Neuronal stem cell (in vitro differentiated cells): ENCODE measurements around the gene PLPP3.

ENCODE experiments used
- DNase-seq: peaks from one replicate; pipeline ENCODE4 v3.0.0-alpha.2; 2013; ENCODE audit warnings: low spot score
- H2AFZ ChIP-seq: one replicate; pipeline ENCODE4 v1.6.1; 2013; ENCODE audit warnings: mild to moderate bottlenecking, low read length, inconsistent platforms
- H2AK5ac ChIP-seq: 2 replicates; pipeline ENCODE4 v1.6.1; 2013; ENCODE audit warnings: low read depth, mild to moderate bottlenecking, inconsistent platforms, low read length, moderate library complexity, mixed read lengths
- H2BK120ac ChIP-seq: 2 replicates; pipeline ENCODE4 v1.6.1; 2013; ENCODE audit warnings: low read depth, mild to moderate bottlenecking, inconsistent platforms, low read length, moderate library complexity, mixed read lengths
- H2BK12ac ChIP-seq: one replicate; pipeline ENCODE4 v1.6.1; 2013; ENCODE audit warnings: low read length, inconsistent platforms
- H2BK15ac ChIP-seq: 2 replicates; pipeline ENCODE4 v1.6.1; 2013; ENCODE audit warnings: mild to moderate bottlenecking, low read length, inconsistent platforms, mixed read lengths
- H2BK5ac ChIP-seq: one replicate; pipeline ENCODE4 v1.6.1; 2013; ENCODE audit warnings: inconsistent platforms, mild to moderate bottlenecking, low read length, moderate library complexity
- H3K14ac ChIP-seq: one replicate; pipeline ENCODE4 v1.6.1; 2013; ENCODE audit warnings: low read length, inconsistent platforms
- H3K18ac ChIP-seq: 2 replicates; pipeline ENCODE4 v1.6.1; 2013; ENCODE audit warnings: low read length, inconsistent platforms
- H3K23ac ChIP-seq: 2 replicates; pipeline ENCODE4 v1.6.1; 2013; ENCODE audit warnings: low read depth, mild to moderate bottlenecking, mixed read lengths, low read length, inconsistent platforms; ENCODE audit not compliant: poor library complexity
- H3K27ac ChIP-seq: replicated peaks from 3 replicates; pipeline ENCODE4 v1.5.1; 2013; ENCODE audit warnings: low read length, inconsistent platforms
- H3K27me3 ChIP-seq, 3 experiments: 2 replicates each; pipeline ENCODE4 v1.6.1; 2013; ENCODE audit warnings: low read length in 3 of 3, mild to moderate bottlenecking in 2 of 3, inconsistent platforms in 1 of 3, low read depth in 1 of 3, mixed read lengths in 1 of 3, moderate library complexity in 1 of 3; ENCODE audit not compliant: control insufficient read depth in 3 of 3, insufficient read depth in 3 of 3
- H3K36me3 ChIP-seq, 2 donors: replicated peaks in 1 of 2; 2 replicates each; pipeline ENCODE4 v1.6.1; 2013; ENCODE audit warnings: low read length in 2 of 2; ENCODE audit not compliant: control insufficient read depth in 2 of 2, insufficient read depth in 2 of 2
- H3K4ac ChIP-seq: 2 replicates; pipeline ENCODE4 v1.6.1; 2013; ENCODE audit warnings: inconsistent platforms, mild to moderate bottlenecking, low read length, moderate library complexity
- H3K4me1 ChIP-seq, 2 donors: 1 replicate in 1 of 2; 2 replicates in 1 of 2; pipeline ENCODE4 v1.6.1; 2013; ENCODE audit warnings: low read length in 2 of 2, low read depth in 1 of 2; ENCODE audit not compliant: control insufficient read depth in 2 of 2, insufficient read depth in 1 of 2
- H3K4me2 ChIP-seq: one replicate; pipeline ENCODE4 v1.6.1; 2013; ENCODE audit warnings: mild to moderate bottlenecking, low read length, inconsistent platforms; ENCODE audit not compliant: insufficient read depth, poor library complexity, severe bottlenecking
- H3K4me3 ChIP-seq, 2 donors: 2 replicates each; pipeline ENCODE4 v1.5.1; 2013; ENCODE audit warnings: low read length in 2 of 2, mild to moderate bottlenecking in 2 of 2, inconsistent platforms in 1 of 2, moderate library complexity in 1 of 2
- H3K79me1 ChIP-seq: one replicate; pipeline ENCODE4 v1.6.1; 2013; ENCODE audit warnings: low read depth, mild to moderate bottlenecking, inconsistent platforms, low read length, moderate library complexity
- H3K9ac ChIP-seq: one replicate; pipeline ENCODE4 v1.6.1; 2013; ENCODE audit warnings: mild to moderate bottlenecking, low read depth, low read length, inconsistent platforms; ENCODE audit not compliant: poor library complexity
- H3K9me3 ChIP-seq, 2 donors: replicated peaks in 1 of 2; 2 replicates each; pipeline versions ENCODE3 to v1.6.1; 2013; ENCODE audit warnings: low read length in 2 of 2, mild to moderate bottlenecking in 2 of 2, inconsistent platforms in 1 of 2, low read depth in 1 of 2, mixed read lengths in 1 of 2, moderate library complexity in 1 of 2; ENCODE audit not compliant: control insufficient read depth in 2 of 2, insufficient read depth in 1 of 2
- H4K8ac ChIP-seq: one replicate; pipeline ENCODE4 v1.6.1; 2013; ENCODE audit warnings: low read depth, mild to moderate bottlenecking, inconsistent platforms, low read length, moderate library complexity
- H4K91ac ChIP-seq: one replicate; pipeline ENCODE4 v1.6.1; 2013; ENCODE audit warnings: low read length, low read depth, mild to moderate bottlenecking, inconsistent platforms; ENCODE audit not compliant: poor library complexity
- WGBS, 2 donors: extraction: QIAGEN DNeasy Blood & Tissue Kit; methylation state at CpG; one replicate each; pipeline ENCODE4 v1.1.7; 2013; ENCODE audit warnings: missing lambda C conversion rate in 2 of 2, mixed read lengths in 1 of 2; ENCODE audit not compliant: insufficient read length in 2 of 2, insufficient replicate concordance in 1 of 2; ENCODE audit errors: extremely low coverage in 2 of 2; 5-methylcytosine and 5-hydroxymethylcytosine counted together

The PLPP3 gene

DNA sequence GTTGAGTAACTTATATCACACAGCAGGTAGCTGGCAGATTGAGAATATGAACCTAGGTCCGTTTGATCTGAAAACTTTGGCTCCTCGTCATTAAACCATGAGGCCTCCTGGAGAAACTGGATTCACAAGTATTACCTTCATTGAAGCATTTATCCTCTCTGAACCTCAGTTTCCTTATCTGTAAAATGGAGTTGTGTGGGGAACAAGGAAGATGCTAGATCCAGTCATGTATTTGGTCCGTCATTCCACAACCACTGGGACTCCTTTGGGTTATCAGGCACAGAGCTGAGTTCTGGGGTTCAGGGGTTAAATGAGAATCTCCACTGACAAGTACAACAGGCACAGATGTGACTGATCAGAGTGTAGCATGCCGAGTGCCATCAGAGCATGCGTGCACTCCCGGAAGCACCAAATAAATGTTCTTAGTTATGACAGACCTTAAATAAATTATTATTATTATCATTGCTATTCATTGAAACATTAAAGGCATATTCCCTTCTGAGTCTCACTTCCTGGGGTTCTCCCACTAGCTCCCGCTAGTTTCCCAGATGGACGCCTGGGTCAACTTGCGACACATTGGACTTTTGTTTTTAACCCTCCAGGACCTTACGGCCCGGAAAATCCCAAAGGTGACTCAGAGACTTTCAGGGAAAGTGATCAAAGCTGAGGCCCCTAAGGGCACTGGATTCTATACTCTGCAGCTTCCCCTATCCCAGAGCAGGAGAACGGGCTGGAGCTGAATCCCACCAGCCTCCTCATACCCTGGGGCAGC, 130.6 kb downstream of the PLPP3 start:
- no peak overlapping the region for H3K9ac ChIP-seq
- no peaks in the 10 kb centered on the region for H3K79me1 ChIP-seq
- H3K4me3 ChIP-seq: no peak overlapping the region
- no peaks in the 10 kb centered on the region for H3K27me3 ChIP-seq
- peak overlapping the region; percentile 27 for H2BK12ac ChIP-seq
- H4K91ac ChIP-seq: no peak overlapping the region
- H2AFZ ChIP-seq: no peak overlapping the region
- H3K23ac ChIP-seq: no peak overlapping the region
- no peak overlapping the region for H2AK5ac ChIP-seq
- H3K36me3 ChIP-seq: no peaks in the 10 kb centered on the region
- no peaks in the 10 kb centered on the region for H3K9me3 ChIP-seq
- H4K8ac ChIP-seq: no peak overlapping the region
- H3K4me1 ChIP-seq: peaks cover 4 to 11% of the 10 kb centered on the region in 2 donors
- no peak overlapping the region for H2BK120ac ChIP-seq
- H2BK5ac ChIP-seq: no peak overlapping the region
- WGBS, 2 donors: no CpG with 5 or more reads among the region's 12 CpGs
- no peak overlapping the region for H2BK15ac ChIP-seq
- H3K14ac ChIP-seq: no peak overlapping the region
- no peak overlapping the region for H3K27ac ChIP-seq
- H3K18ac ChIP-seq: no peak overlapping the region
- no peak for DNase-seq
- no peak overlapping the region for H3K4ac ChIP-seq
- no peak overlapping the region for H3K4me2 ChIP-seq

DNA sequence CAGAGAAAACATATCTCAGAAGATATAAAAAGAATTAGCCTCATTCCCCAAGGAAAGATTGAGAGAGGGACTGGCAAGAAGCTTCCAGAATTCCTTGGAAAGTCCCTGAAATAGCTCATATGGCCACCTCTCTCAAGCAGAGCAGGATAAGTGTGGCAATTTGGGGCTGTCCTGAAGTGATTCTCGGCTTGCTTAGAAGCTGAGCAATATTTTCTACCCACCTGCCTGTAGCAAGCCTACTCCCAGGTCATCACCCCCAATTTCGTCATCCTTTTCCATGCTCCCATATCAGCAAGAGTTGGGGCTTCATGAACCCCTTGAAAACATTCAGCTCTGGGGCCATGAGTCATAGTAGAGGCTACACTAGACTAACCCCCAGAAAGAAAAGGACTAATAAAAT, 131.5 kb downstream of the PLPP3 start:
- Histone ChIP-seq H2BK15ac (no peak overlapping the region), H2AK5ac (no peak overlapping the region), H3K9ac (no peak overlapping the region), H3K18ac (no peak overlapping the region), H3K4me1 (peaks cover 4% of the 10 kb centered on the region in 2 donors), H3K4ac (no peak overlapping the region), H3K79me1 (no peaks in the 10 kb centered on the region), H4K91ac (no peak overlapping the region), H3K36me3 (no peaks in the 10 kb centered on the region), H2AFZ (no peak overlapping the region), H3K4me2 (no peak overlapping the region), H4K8ac (no peak overlapping the region), H2BK12ac (no peak overlapping the region), H3K9me3 (no peaks in the 10 kb centered on the region), H2BK5ac (no peak overlapping the region), H3K14ac (no peak overlapping the region), H3K4me3 (no peak overlapping the region), H3K23ac (no peak overlapping the region), H3K27ac (no peak overlapping the region), H2BK120ac (no peak overlapping the region), H3K27me3 (no peaks in the 10 kb centered on the region)
- WGBS, 2 donors: no CpG with 5 or more reads among the region's 2 CpGs
- DNase-seq: no peak

DNA sequence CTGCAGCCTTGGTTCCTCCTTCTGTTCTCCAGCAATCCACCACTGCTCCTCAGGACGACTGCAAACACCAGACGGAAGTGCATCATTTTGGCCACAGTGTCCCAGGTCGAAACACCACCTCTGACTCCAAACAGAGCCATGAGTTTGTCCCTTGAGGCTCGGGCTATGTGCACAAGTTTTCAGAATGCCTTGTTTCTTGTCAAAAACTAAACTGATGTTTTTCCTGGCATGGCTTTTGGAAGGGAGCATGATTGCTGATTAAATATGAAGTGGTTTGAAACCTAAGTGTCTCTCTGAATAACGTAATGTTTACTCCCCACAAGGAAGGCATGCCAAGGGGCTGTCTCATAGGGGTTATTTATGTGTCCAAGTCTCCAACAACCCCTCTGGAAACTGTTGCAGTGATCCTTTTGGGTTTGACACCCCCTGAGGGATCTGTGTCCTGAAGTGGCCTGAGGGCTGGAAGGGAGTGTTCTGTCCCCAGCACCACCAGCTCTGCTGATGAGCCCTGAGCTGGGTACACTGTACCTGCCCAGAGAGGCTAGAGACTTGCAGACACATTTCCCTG, 132.7 kb downstream of the PLPP3 start:
- no peaks in the 10 kb centered on the region for H3K9me3 ChIP-seq
- H3K9ac ChIP-seq: no peak overlapping the region
- no peak overlapping the region for H2AFZ ChIP-seq
- no peak overlapping the region for H3K14ac ChIP-seq
- peak overlapping the region; percentile 5 for H3K18ac ChIP-seq
- no peak overlapping the region for H2BK15ac ChIP-seq
- H4K91ac ChIP-seq: no peak overlapping the region
- no CpG with 5 or more reads among the region's 5 CpGs for WGBS, 2 donors
- H3K79me1 ChIP-seq: no peaks in the 10 kb centered on the region
- no peak overlapping the region for H2BK12ac ChIP-seq
- no peaks in the 10 kb centered on the region for H3K36me3 ChIP-seq
- no peak overlapping the region for H2BK120ac ChIP-seq
- H2BK5ac ChIP-seq: no peak overlapping the region
- peaks cover 5 to 8% of the 10 kb centered on the region in 2 donors for H3K4me1 ChIP-seq
- no peak overlapping the region for H3K23ac ChIP-seq
- H3K4ac ChIP-seq: no peak overlapping the region
- no peak for DNase-seq
- no peak overlapping the region for H2AK5ac ChIP-seq
- H3K4me2 ChIP-seq: no peak overlapping the region
- no peak overlapping the region for H3K4me3 ChIP-seq
- H3K27me3 ChIP-seq: no peaks in the 10 kb centered on the region
- H4K8ac ChIP-seq: no peak overlapping the region
- H3K27ac ChIP-seq: no peak overlapping the region

DNA sequence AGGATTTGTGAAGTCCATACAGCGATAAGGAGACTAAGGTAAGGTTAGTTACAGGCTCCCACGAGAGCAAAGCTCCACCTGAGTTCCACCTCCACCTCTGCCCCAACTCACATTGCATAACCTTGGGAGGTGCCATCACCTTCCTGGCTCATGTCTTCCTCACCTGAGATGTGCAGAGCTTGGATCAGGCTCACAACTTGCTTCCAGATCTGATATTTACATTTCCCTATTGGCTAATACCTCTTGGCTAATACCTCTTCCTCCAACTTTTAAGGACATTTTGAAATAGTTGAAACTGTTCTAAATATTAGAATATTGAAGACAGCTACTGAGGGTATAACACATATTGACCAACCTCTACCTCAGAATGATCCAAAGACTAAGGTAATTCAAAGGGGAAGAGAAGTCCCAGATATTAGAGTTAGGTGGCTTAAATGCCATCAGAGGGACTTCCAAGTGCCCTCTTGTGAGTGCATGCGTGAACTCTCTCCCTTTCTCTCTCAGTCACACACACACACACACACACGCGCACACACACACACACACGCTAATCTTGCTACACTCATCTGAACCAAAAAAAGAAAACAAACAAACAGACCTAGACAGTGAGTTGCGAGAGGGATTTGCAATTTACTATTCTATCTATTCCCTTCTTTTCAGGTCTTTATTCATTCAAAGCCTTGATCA, 134.3 kb downstream of the PLPP3 start:
- H2BK12ac ChIP-seq: no peak overlapping the region

More for the DNA sequence above, 134.3 kb downstream of the PLPP3 start:
- Histone ChIP-seq H2BK5ac (no peak overlapping the region), H3K9ac (no peak overlapping the region), H3K27ac (no peak overlapping the region), H3K4me3 (no peak overlapping the region), H3K23ac (no peak overlapping the region), H3K14ac (no peak overlapping the region), H4K8ac (no peak overlapping the region), H3K4ac (no peak overlapping the region), H2AK5ac (no peak overlapping the region), H3K4me2 (no peak overlapping the region), H3K27me3 (no peaks in the 10 kb centered on the region), H3K4me1 (peaks cover 4 to 9% of the 10 kb centered on the region in 2 donors), H3K79me1 (no peaks in the 10 kb centered on the region), H2AFZ (no peak overlapping the region), H4K91ac (no peak overlapping the region), H3K9me3 (no peaks in the 10 kb centered on the region), H2BK15ac (no peak overlapping the region), H3K36me3 (no peaks in the 10 kb centered on the region), H2BK120ac (no peak overlapping the region), H3K18ac (peak overlapping the region; percentile 64)
- WGBS, 2 donors: no CpG with 5 or more reads among the region's 7 CpGs
- DNase-seq: no peak
